GM12878 (cell line): Measurements from ENCODE around the gene MID1. TPM values are rescaled to one million over a fixed set of nuclear protein-coding genes. Genes with fewer than 3 reads are reported as not detected.

Experiments used
- ATAC-seq: fragments of 200-7000 bp; cut with Tn5 transposase; 3 replicates; pipeline ENCODE4 v1.9.1; 2020; ENCODE audit warnings: mild to moderate bottlenecking, moderate library complexity
- BruUV-seq: library from RNA; stranded (reverse); fragments of 400-500 nt; replicated peaks from 2 replicates; lab custom pipeline; 2021; lab: Mats Ljungman, UMichigan
- CTCF ChIA-PET: fragments of 300-600 bp; sonication (Branson Sonifier 250); formaldehyde crosslinking; extraction: SDS; loops from one replicate; lab custom pipeline; 2021; ENCODE audit warnings: inconsistent platforms; lab: Yijun Ruan, JAX
- POLR2A ChIA-PET: fragments of 350-600 bp; formaldehyde crosslinking; extraction: SDS; loops from one replicate; lab custom pipeline; 2021; ENCODE audit warnings: inconsistent platforms; lab: Charles Lee
- RAD21 ChIA-PET: fragments of 300-600 bp; sonication (Branson Sonifier 250); formaldehyde crosslinking; loops from one replicate; lab custom pipeline; 2023; ENCODE audit warnings: antibody characterized with exemption; ENCODE audit not compliant: unreplicated experiment; lab: Charles Lee
- SMC1A ChIA-PET: fragments of 300-600 bp; sonication (Branson Sonifier 250); formaldehyde crosslinking; loops from one replicate; lab custom pipeline; 2023; ENCODE audit not compliant: unreplicated experiment, uncharacterized antibody; lab: Charles Lee
- DNase-seq: peaks from one replicate; pipeline ENCODE4 v3.0.0-alpha.2; 2011; ENCODE audit warnings: low read depth, low spot score
- FAIRE-seq: peaks from 3 replicates; lab custom pipeline; 2011; peaks lifted over from hg19 to GRCh38; lab: Jason Lieb, UNC
- H2AFZ ChIP-seq: 2 replicates; pipeline ENCODE4 v1.6.0; 2011; ENCODE audit warnings: low read depth, low read length, control low read depth; ENCODE audit not compliant: control insufficient read depth
- H3K27ac ChIP-seq: 2 replicates; pipeline ENCODE4 v1.5.1; 2011; ENCODE audit warnings: control low read depth; ENCODE audit not compliant: control insufficient read depth, insufficient read depth
- H3K27me3 ChIP-seq, 2 experiments: replicated peaks in 1 of 2; 2 replicates each; pipeline versions ENCODE4 v1.6.0 to v1.6.1; 2011; ENCODE audit warnings: low read length in 1 of 2; ENCODE audit not compliant: control insufficient read depth in 2 of 2, insufficient read depth in 2 of 2
- H3K36me3 ChIP-seq, 2 experiments: 2 replicates each; pipeline ENCODE4 v1.5.1; 2011; ENCODE audit warnings: low read length in 1 of 2; ENCODE audit not compliant: control insufficient read depth in 2 of 2, insufficient read depth in 2 of 2
- H3K4me1 ChIP-seq: 2 replicates; pipeline ENCODE4 v1.6.1; 2011; ENCODE audit warnings: mild to moderate bottlenecking, low read length, moderate library complexity, mixed read lengths; ENCODE audit not compliant: control insufficient read depth, insufficient read depth
- H3K4me2 ChIP-seq: 2 replicates; pipeline ENCODE4 v1.6.0; 2011; ENCODE audit warnings: control low read depth; ENCODE audit not compliant: control insufficient read depth, insufficient read depth
- H3K4me3 ChIP-seq: fragments of 200-600 bp; sonication (generic); 2 replicates; pipeline ENCODE4 v1.5.1; 2016
- H3K79me2 ChIP-seq: 2 replicates; pipeline ENCODE4 v1.6.0; 2011; ENCODE audit warnings: low read length; ENCODE audit not compliant: control insufficient read depth, insufficient read depth
- H3K9ac ChIP-seq: 2 replicates; pipeline ENCODE4 v1.8.0; 2011; ENCODE audit warnings: low read length, control low read depth, mixed read lengths; ENCODE audit not compliant: control insufficient read depth, insufficient read depth
- H3K9me3 ChIP-seq: replicated peaks from 3 replicates; pipeline ENCODE4 v1.5.1; 2011; ENCODE audit warnings: mild to moderate bottlenecking, low read length; ENCODE audit not compliant: control insufficient read depth, insufficient read depth
- H4K20me1 ChIP-seq: 2 replicates; pipeline ENCODE4 v1.6.0; 2011; ENCODE audit not compliant: control insufficient read depth, insufficient read depth
- CHD2 ChIP-seq: IDR thresholded peaks from 2 replicates; pipeline ENCODE4 v1.6.1; 2011; ENCODE audit warnings: low read depth, low read length, improper control_type of control experiment, borderline replicate concordance
- EZH2 ChIP-seq: IDR thresholded peaks from 2 replicates; pipeline ENCODE4 v1.6.1; 2012; ENCODE audit warnings: low read depth, mild to moderate bottlenecking, control low read depth, inconsistent platforms, low read length, borderline replicate concordance; ENCODE audit not compliant: control insufficient read depth
- IRF4 ChIP-seq: IDR thresholded peaks from 2 replicates; pipeline ENCODE4 v1.6.1; 2011; ENCODE audit warnings: low read depth, low read length
- MAX ChIP-seq: IDR thresholded peaks from 2 replicates; pipeline ENCODE4 v1.6.1; 2012; ENCODE audit warnings: low read depth, low read length, improper control_type of control experiment
- MYB ChIP-seq: fragments of 150-350 bp; IDR thresholded peaks from 2 replicates; pipeline ENCODE4 v1.6.1; 2014; ENCODE audit warnings: mild to moderate bottlenecking, low read depth, low read length, borderline replicate concordance
- PML ChIP-seq: IDR thresholded peaks from 2 replicates; pipeline ENCODE4 v1.6.1; 2012; ENCODE audit warnings: low read length, inconsistent platforms
- SMARCA5 ChIP-seq: fragments of 450-650 bp; IDR thresholded peaks from 2 replicates; pipeline ENCODE4 v1.6.1; 2017; ENCODE audit warnings: mild to moderate bottlenecking
- SREBF2 ChIP-seq: IDR thresholded peaks from 2 replicates; pipeline ENCODE4 v1.6.1; 2012; ENCODE audit warnings: mild to moderate bottlenecking, low read length
- ZBED1 ChIP-seq: IDR thresholded peaks from 2 replicates; pipeline ENCODE4 v1.6.1; 2016; ENCODE audit warnings: borderline replicate concordance
- ZNF207 ChIP-seq: fragments of 450-650 bp; IDR thresholded peaks from 2 replicates; pipeline ENCODE4 v1.6.1; 2014; ENCODE audit warnings: antibody characterized with exemption, mild to moderate bottlenecking, borderline replicate concordance
- ZNF24 ChIP-seq: fragments of 450-650 bp; IDR thresholded peaks from 2 replicates; pipeline ENCODE4 v1.6.1; 2017; ENCODE audit warnings: antibody characterized with exemption, mild to moderate bottlenecking
- ZNF592 ChIP-seq: fragments of 450-650 bp; IDR thresholded peaks from 2 replicates; pipeline ENCODE4 v1.6.1; 2017; ENCODE audit warnings: mild to moderate bottlenecking, moderate library complexity
- ZZZ3 ChIP-seq: IDR thresholded peaks from 2 replicates; pipeline ENCODE4 v1.6.1; 2011; ENCODE audit warnings: low read depth; ENCODE audit not compliant: control insufficient read depth, insufficient read length
- WGBS: methylation state at CpG from one replicate; pipeline ENCODE4 v1.1.6; 2016; ENCODE audit warnings: low lambda C conversion rate; ENCODE audit not compliant: insufficient replicate concordance, insufficient coverage; ENCODE audit errors: missing lambda C conversion rate; 5-methylcytosine and 5-hydroxymethylcytosine counted together
- in situ Hi-C: fragments of 300-500 bp; cut with MboI; formaldehyde crosslinking; loops from 9 replicates; pipeline ENCODE4 v1.14.3; 2018; ENCODE audit warnings: mixed read lengths
- intact Hi-C: fragments of 100-400 bp; cut with micrococcal nuclease; formaldehyde crosslinking; loops from one replicate; pipeline ENCODE4 v1.14.2; 2022; ENCODE audit not compliant: unreplicated experiment
- polyA plus RNA-seq, 11 experiments: library from polyadenylated mRNA; depleted of rRNA in 4 of 11; unstranded in 6 of 11; stranded (reverse) in 5 of 11; fragments of >200 nt; fragmentation: Nextera tagmentation in 4 of 11; fragmentation: Illumina TruSeq in 1 of 11; extraction: Ambion mirVana in 4 of 11; extraction: Trizol in 1 of 11; gene quantifications; 1 replicate in 1 of 11; 2 replicates in 10 of 11; pipeline versions ENCODE4 v1.2.1 to v1.2.3, GENCODE V29; 2011 to 2016; ENCODE audit warnings: inconsistent platforms in 2 of 11, missing spikeins in 2 of 11, low read depth in 1 of 11
- total RNA-seq, 4 experiments: library from RNA; depleted of rRNA in 3 of 4; stranded (reverse); fragments of >200 nt in 3 of 4; fragmentation: Illumina TruSeq in 1 of 4; extraction: Trizol in 1 of 4; gene quantifications; 2 replicates each; pipeline versions ENCODE4 v1.2.1 to v1.2.3, GENCODE V29; 2013 to 2021
- TF ChIP-seq, protein P1 (sequence below): IDR thresholded peaks from 2 replicates; pipeline ENCODE4 v1.6.1; 2012; ENCODE audit warnings: mild to moderate bottlenecking, low read depth, low read length
- TF ChIP-seq, protein P2 (sequence below): IDR thresholded peaks from 2 replicates; pipeline ENCODE4 v1.6.1; 2012; ENCODE audit warnings: low read depth, low read length, improper control_type of control experiment
- TF ChIP-seq, protein P3 (sequence below): fragments of 450-650 bp; IDR thresholded peaks from 2 replicates; pipeline ENCODE4 v1.6.1; 2017; ENCODE audit warnings: borderline replicate concordance

MID1 gene
- total and polyA plus RNA-seq, 10 of the 15 experiments (the other 5 are each of a cell fraction or from before 2014, with no cell fraction given): 0.04 to 0.51 (median 0.14) TPM; not detected in 1

DNA sequence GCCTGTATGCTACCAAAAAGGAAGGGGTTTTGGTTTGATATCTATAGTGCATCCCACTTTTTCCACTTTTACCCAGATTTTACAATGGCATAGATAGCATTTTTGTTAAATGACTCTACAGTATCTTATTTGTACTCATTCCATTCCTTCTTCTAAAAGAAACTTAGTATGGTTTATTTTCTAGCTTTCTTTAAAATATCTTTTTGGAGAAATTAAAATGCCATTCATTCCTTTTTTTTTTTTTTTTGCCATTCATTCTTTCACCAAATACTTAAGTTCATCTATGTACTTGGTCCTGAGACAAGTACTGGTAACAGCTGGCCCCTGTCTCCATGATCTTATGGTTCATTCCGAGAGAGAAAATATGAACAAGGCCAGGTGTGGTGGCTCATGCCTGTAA, 49.1 kb downstream of the MID1 start:
- no peak overlapping the region for H2AFZ ChIP-seq
- H3K27me3 ChIP-seq: no peaks in the 10 kb centered on the region
- H3K36me3 ChIP-seq: no peaks in the 10 kb centered on the region
- SMC1A ChIA-PET: no interaction called here
- RAD21 ChIA-PET: no interaction called here
- BruUV-seq: no TSS peak
- in situ Hi-C loops (no loop called here), intact Hi-C loops (no loop called here)
- FAIRE-seq (no peak), DNase-seq (no peak), ATAC-seq (no peak)
- no peaks in the 10 kb centered on the region for H3K9me3 ChIP-seq
- POLR2A ChIA-PET: no interaction called here
- H3K9ac ChIP-seq: no peak overlapping the region
- no peak overlapping the region for H3K4me2 ChIP-seq
- no peaks in the 10 kb centered on the region for H4K20me1 ChIP-seq
- H3K4me1 ChIP-seq: no peaks in the 10 kb centered on the region
- no peak overlapping the region for H3K4me3 ChIP-seq
- CTCF ChIA-PET: no interaction called here
- 80% methylated on average over 1 of the region's 1 CpG for WGBS
- H3K79me2 ChIP-seq: no peaks in the 10 kb centered on the region
- H3K27ac ChIP-seq: no peak overlapping the region
- TF ChIP-seq MYB (no peak), PML (no peak), ZNF592 (no peak), EZH2 (no peak), ZNF24 (no peak), IRF4 (no peak), MAX (no peak), SREBF2 (no peak), ZBED1 (no peak), SMARCA5 (no peak), CHD2 (no peak), ZZZ3 (no peak), ZNF207 (no peak)
- TF ChIP-seq, protein P1, sequence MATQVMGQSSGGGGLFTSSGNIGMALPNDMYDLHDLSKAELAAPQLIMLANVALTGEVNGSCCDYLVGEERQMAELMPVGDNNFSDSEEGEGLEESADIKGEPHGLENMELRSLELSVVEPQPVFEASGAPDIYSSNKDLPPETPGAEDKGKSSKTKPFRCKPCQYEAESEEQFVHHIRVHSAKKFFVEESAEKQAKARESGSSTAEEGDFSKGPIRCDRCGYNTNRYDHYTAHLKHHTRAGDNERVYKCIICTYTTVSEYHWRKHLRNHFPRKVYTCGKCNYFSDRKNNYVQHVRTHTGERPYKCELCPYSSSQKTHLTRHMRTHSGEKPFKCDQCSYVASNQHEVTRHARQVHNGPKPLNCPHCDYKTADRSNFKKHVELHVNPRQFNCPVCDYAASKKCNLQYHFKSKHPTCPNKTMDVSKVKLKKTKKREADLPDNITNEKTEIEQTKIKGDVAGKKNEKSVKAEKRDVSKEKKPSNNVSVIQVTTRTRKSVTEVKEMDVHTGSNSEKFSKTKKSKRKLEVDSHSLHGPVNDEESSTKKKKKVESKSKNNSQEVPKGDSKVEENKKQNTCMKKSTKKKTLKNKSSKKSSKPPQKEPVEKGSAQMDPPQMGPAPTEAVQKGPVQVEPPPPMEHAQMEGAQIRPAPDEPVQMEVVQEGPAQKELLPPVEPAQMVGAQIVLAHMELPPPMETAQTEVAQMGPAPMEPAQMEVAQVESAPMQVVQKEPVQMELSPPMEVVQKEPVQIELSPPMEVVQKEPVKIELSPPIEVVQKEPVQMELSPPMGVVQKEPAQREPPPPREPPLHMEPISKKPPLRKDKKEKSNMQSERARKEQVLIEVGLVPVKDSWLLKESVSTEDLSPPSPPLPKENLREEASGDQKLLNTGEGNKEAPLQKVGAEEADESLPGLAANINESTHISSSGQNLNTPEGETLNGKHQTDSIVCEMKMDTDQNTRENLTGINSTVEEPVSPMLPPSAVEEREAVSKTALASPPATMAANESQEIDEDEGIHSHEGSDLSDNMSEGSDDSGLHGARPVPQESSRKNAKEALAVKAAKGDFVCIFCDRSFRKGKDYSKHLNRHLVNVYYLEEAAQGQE: no peak
- TF ChIP-seq, protein P2, sequence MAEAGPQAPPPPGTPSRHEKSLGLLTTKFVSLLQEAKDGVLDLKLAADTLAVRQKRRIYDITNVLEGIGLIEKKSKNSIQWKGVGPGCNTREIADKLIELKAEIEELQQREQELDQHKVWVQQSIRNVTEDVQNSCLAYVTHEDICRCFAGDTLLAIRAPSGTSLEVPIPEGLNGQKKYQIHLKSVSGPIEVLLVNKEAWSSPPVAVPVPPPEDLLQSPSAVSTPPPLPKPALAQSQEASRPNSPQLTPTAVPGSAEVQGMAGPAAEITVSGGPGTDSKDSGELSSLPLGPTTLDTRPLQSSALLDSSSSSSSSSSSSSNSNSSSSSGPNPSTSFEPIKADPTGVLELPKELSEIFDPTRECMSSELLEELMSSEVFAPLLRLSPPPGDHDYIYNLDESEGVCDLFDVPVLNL: no peak
- TF ChIP-seq, protein P3, sequence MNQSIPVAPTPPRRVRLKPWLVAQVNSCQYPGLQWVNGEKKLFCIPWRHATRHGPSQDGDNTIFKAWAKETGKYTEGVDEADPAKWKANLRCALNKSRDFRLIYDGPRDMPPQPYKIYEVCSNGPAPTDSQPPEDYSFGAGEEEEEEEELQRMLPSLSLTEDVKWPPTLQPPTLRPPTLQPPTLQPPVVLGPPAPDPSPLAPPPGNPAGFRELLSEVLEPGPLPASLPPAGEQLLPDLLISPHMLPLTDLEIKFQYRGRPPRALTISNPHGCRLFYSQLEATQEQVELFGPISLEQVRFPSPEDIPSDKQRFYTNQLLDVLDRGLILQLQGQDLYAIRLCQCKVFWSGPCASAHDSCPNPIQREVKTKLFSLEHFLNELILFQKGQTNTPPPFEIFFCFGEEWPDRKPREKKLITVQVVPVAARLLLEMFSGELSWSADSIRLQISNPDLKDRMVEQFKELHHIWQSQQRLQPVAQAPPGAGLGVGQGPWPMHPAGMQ: no peak
